IMR-90 (cell line): Measurements from ENCODE around the gene APOC1. TPM values are rescaled to one million over a fixed set of nuclear protein-coding genes. Genes with fewer than 3 reads are reported as not detected.

Source experiments
- ATAC-seq: fragments of 200-7000 bp; cut with Tn5 transposase; 2 replicates; pipeline ENCODE4 v1.9.1; 2020; ENCODE audit warnings: low read depth, mild to moderate bottlenecking, moderate library complexity
- BruUV-seq: library from RNA; stranded (reverse); fragments of 400-500 nt; replicated peaks from 2 replicates; lab custom pipeline; 2021; lab: Mats Ljungman, UMichigan
- CTCF ChIA-PET: fragments of 300-600 bp; formaldehyde crosslinking; extraction: SDS; loops from one replicate; lab custom pipeline; 2021; ENCODE audit warnings: antibody characterized with exemption; lab: Yijun Ruan, JAX
- POLR2A ChIA-PET: fragments of 300-600 bp; sonication (Branson Sonifier 250); formaldehyde crosslinking; loops from one replicate; lab custom pipeline; 2022; ENCODE audit warnings: antibody characterized with exemption; ENCODE audit not compliant: unreplicated experiment; lab: Charles Lee
- DNase-seq: peaks from one replicate; pipeline ENCODE4 v3.0.0; 2013
- H2AFZ ChIP-seq: replicated peaks from 2 replicates; pipeline ENCODE3; 2013; ENCODE audit warnings: low read length, mild to moderate bottlenecking; ENCODE audit not compliant: poor library complexity
- H2AK5ac ChIP-seq: 2 replicates; pipeline ENCODE4 v1.6.1; 2013; ENCODE audit warnings: low read depth, low read length, inconsistent platforms
- H2AK9ac ChIP-seq: replicated peaks from 2 replicates; pipeline ENCODE3; 2013; ENCODE audit warnings: mild to moderate bottlenecking, low read depth, low read length, moderate library complexity; ENCODE audit not compliant: poor library complexity
- H2BK120ac ChIP-seq: 2 replicates; pipeline ENCODE4 v1.6.1; 2013; ENCODE audit warnings: low read depth, low read length, inconsistent platforms
- H2BK15ac ChIP-seq: 3 replicates; pipeline ENCODE4 v1.6.1; 2013; ENCODE audit warnings: low read depth, low read length, inconsistent platforms
- H2BK20ac ChIP-seq: 2 replicates; pipeline ENCODE4 v1.6.1; 2013; ENCODE audit warnings: low read depth, mild to moderate bottlenecking, inconsistent platforms, low read length, moderate library complexity
- H2BK5ac ChIP-seq: 2 replicates; pipeline ENCODE4 v1.6.1; 2013; ENCODE audit warnings: mild to moderate bottlenecking, low read depth, low read length, inconsistent platforms; ENCODE audit not compliant: poor library complexity, severe bottlenecking
- H3K14ac ChIP-seq: replicated peaks from 2 replicates; pipeline ENCODE4 v1.6.1; 2013; ENCODE audit warnings: low read depth, low read length, inconsistent platforms
- H3K18ac ChIP-seq: 2 replicates; pipeline ENCODE4 v1.6.1; 2013; ENCODE audit warnings: low read depth, low read length, control low read depth
- H3K23ac ChIP-seq: 2 replicates; pipeline ENCODE4 v1.6.1; 2013; ENCODE audit warnings: low read depth, low read length, inconsistent platforms
- H3K27ac ChIP-seq: 2 replicates; pipeline ENCODE4 v1.5.1; 2013; ENCODE audit warnings: mild to moderate bottlenecking, control low read depth, low read length; ENCODE audit not compliant: insufficient read depth
- H3K27me3 ChIP-seq: 2 replicates; pipeline ENCODE4 v1.6.1; 2013; ENCODE audit warnings: low read length; ENCODE audit not compliant: control insufficient read depth, insufficient read depth
- H3K36me3 ChIP-seq: 2 replicates; pipeline ENCODE4 v1.6.1; 2013; ENCODE audit warnings: low read length, mixed read lengths; ENCODE audit not compliant: control insufficient read depth, insufficient read depth
- H3K4ac ChIP-seq: 2 replicates; pipeline ENCODE4 v1.6.1; 2013; ENCODE audit warnings: low read depth, low read length, inconsistent platforms
- H3K4me1 ChIP-seq: 2 replicates; pipeline ENCODE4 v1.6.1; 2013; ENCODE audit warnings: low read length, mixed read lengths; ENCODE audit not compliant: control insufficient read depth, insufficient read depth
- H3K4me2 ChIP-seq: 2 replicates; pipeline ENCODE4 v1.6.1; 2013; ENCODE audit warnings: low read depth, mild to moderate bottlenecking, control low read depth, low read length, moderate library complexity
- H3K4me3 ChIP-seq: 2 replicates; pipeline ENCODE4 v1.5.1; 2013; ENCODE audit warnings: low read depth, mild to moderate bottlenecking, control low read depth, low read length, moderate library complexity; ENCODE audit not compliant: insufficient read depth
- H3K56ac ChIP-seq: 2 replicates; pipeline ENCODE4 v1.6.1; 2013; ENCODE audit warnings: low read length, inconsistent platforms; ENCODE audit not compliant: insufficient read depth; ENCODE audit errors: extremely low read depth
- H3K79me1 ChIP-seq, 2 experiments: 2 replicates each; pipeline ENCODE4 v1.6.1; 2013; ENCODE audit warnings: low read length in 2 of 2, inconsistent platforms in 1 of 2, low read depth in 1 of 2
- H3K9ac ChIP-seq: 2 replicates; pipeline ENCODE4 v1.6.1; 2013; ENCODE audit warnings: low read depth, low read length, control low read depth
- H3K9me1 ChIP-seq: 2 replicates; pipeline ENCODE4 v1.6.1; 2013; ENCODE audit warnings: low read length, inconsistent platforms; ENCODE audit not compliant: insufficient read depth
- H3K9me3 ChIP-seq: 2 replicates; pipeline ENCODE4 v1.6.1; 2013; ENCODE audit warnings: low read length; ENCODE audit not compliant: control insufficient read depth, insufficient read depth
- H4K20me1 ChIP-seq: 2 replicates; pipeline ENCODE4 v1.6.1; 2013; ENCODE audit warnings: low read length, inconsistent platforms; ENCODE audit not compliant: insufficient read depth
- H4K5ac ChIP-seq: 2 replicates; pipeline ENCODE4 v1.6.1; 2013; ENCODE audit warnings: mild to moderate bottlenecking, low read depth, low read length, control low read depth
- H4K8ac ChIP-seq, 2 experiments: 2 replicates each; pipeline ENCODE4 v1.6.1; 2013; ENCODE audit warnings: low read depth in 2 of 2, low read length in 2 of 2, control low read depth in 1 of 2, inconsistent platforms in 1 of 2
- H4K91ac ChIP-seq: 2 replicates; pipeline ENCODE4 v1.6.1; 2013; ENCODE audit warnings: low read depth, low read length, inconsistent platforms; ENCODE audit not compliant: insufficient read depth
- CEBPB ChIP-seq: IDR thresholded peaks from 2 replicates; pipeline ENCODE4 v1.6.1; 2012; ENCODE audit warnings: low read depth, low read length, improper control_type of control experiment
- RAD21 ChIP-seq: IDR thresholded peaks from 2 replicates; pipeline ENCODE4 v1.6.1; 2012; ENCODE audit warnings: low read length, improper control_type of control experiment
- RCOR1 ChIP-seq: IDR thresholded peaks from 2 replicates; pipeline ENCODE4 v1.6.1; 2012; ENCODE audit warnings: mild to moderate bottlenecking, low read length, improper control_type of control experiment; ENCODE audit not compliant: insufficient replicate concordance
- SMC3 ChIP-seq: fragments of 150-350 bp; IDR thresholded peaks from 2 replicates; pipeline ENCODE4 v1.6.1; 2016; ENCODE audit warnings: low read depth, mild to moderate bottlenecking, antibody characterized with exemption, low read length, moderate library complexity
- USF2 ChIP-seq: fragments of 150-350 bp; IDR thresholded peaks from 2 replicates; pipeline ENCODE4 v1.6.1; 2017; ENCODE audit warnings: mild to moderate bottlenecking, antibody characterized with exemption, low read length, low read depth
- WGBS, 2 experiments: methylation state at CpG; one replicate each; pipeline versions ENCODE4 v1.1.5 to v1.1.7; 2013; ENCODE audit warnings: missing lambda C conversion rate in 2 of 2; ENCODE audit not compliant: insufficient read length in 1 of 2; ENCODE audit errors: extremely low coverage in 2 of 2; 5-methylcytosine and 5-hydroxymethylcytosine counted together
- dilution Hi-C: fragments of 300-500 bp; cut with HindIII; formaldehyde crosslinking; loops from one replicate; pipeline ENCODE4 v1.14.3; 2018; ENCODE audit warnings: low sequenced_read_pairs; ENCODE audit not compliant: unreplicated experiment
- in situ Hi-C: fragments of 300-500 bp; cut with MboI; formaldehyde crosslinking; loops from 3 replicates; pipeline ENCODE4 v1.14.3; 2019; ENCODE audit warnings: low sequenced_read_pairs, inconsistent platforms, mixed read lengths
- intact Hi-C: fragments of 100-400 bp; cut with micrococcal nuclease; formaldehyde crosslinking; loops from 2 replicates; pipeline ENCODE4 v1.10.0; 2022
- polyA plus RNA-seq, 3 experiments: library from polyadenylated mRNA; depleted of rRNA; stranded (reverse); fragments of >200 nt; gene quantifications; 2 replicates each; pipeline ENCODE4 v1.2.3, GENCODE V29; 2012; ENCODE audit warnings: low replicate concordance in 1 of 3
- total RNA-seq: library from RNA; depleted of rRNA; stranded (reverse); fragments of >200 nt; gene quantifications from 2 replicates; pipeline ENCODE4 v1.2.3, GENCODE V29; 2012

The APOC1 gene
- total and polyA plus RNA-seq, 2 of the 4 experiments (the other 2 are of a cell fraction) = 1.1 TPM; not detected in 1

- ChIA-PET CTCF (no interaction called here), POLR2A (no interaction called here)
- H2BK15ac ChIP-seq = no peak overlapping the region
- H3K4ac ChIP-seq = no peak overlapping the region
- TF ChIP-seq RAD21 (no peak), RCOR1 (no peak), USF2 (no peak), CEBPB (peak; percentile 56), SMC3 (no peak)
- H4K8ac ChIP-seq = no peak overlapping the region
- H4K5ac ChIP-seq = no peak overlapping the region
- no peaks in the 10 kb centered on the region for H3K4me1 ChIP-seq
- intact Hi-C loops (no loop called here), in situ Hi-C loops (no loop called here), dilution Hi-C loops (no loop called here)
- no peak overlapping the region for H3K4me3 ChIP-seq
- no peak overlapping the region for H2BK120ac ChIP-seq
- peaks cover 1% of the 10 kb centered on the region; the same call in 1 of the 2 replicates for H3K27me3 ChIP-seq
- no peak overlapping the region for H3K56ac ChIP-seq
- H4K91ac ChIP-seq = no peak overlapping the region
- no peak overlapping the region for H2AK5ac ChIP-seq
- no peak overlapping the region for H3K18ac ChIP-seq
- no peaks in the 10 kb centered on the region for H4K20me1 ChIP-seq
- H3K27ac ChIP-seq = no peak overlapping the region
- H3K9me1 ChIP-seq = no peaks in the 10 kb centered on the region
- H3K9me3 ChIP-seq = no peaks in the 10 kb centered on the region
- H3K23ac ChIP-seq = no peak overlapping the region
- H2BK20ac ChIP-seq = no peak overlapping the region
- no peak overlapping the region for H2BK5ac ChIP-seq
- H2AK9ac ChIP-seq = no peak overlapping the region
- WGBS, 2 experiments = 75% methylated on average over 3 of the region's 5 CpGs; no CpG with 5 or more reads in 1 of the 2 experiments
- H3K14ac ChIP-seq = no peak overlapping the region
- H3K9ac ChIP-seq = no peak overlapping the region
- H3K36me3 ChIP-seq = no peaks in the 10 kb centered on the region
- no peak overlapping the region for H2AFZ ChIP-seq
- no peak overlapping the region for H3K4me2 ChIP-seq
- DNase-seq (no peak), ATAC-seq (no peak)
- H3K79me1 ChIP-seq = no peaks in the 10 kb centered on the region
- no TSS peak for BruUV-seq
Measured at GRCh38 chr19:44939668-44940067, 25.3 kb downstream of the APOC1 start.
